NB4 (cell line): ENCODE data around the gene NELL1.

ENCODE experiments used
- DNase-seq: peaks from one replicate; pipeline ENCODE4 v3.0.0; 2010; ENCODE audit warnings: low read depth
- H3K4me3 ChIP-seq: one replicate; pipeline ENCODE4 v1.5.1; 2011; ENCODE audit warnings: mild to moderate bottlenecking, low read depth, low read length, moderate library complexity
- CTCF ChIP-seq: IDR thresholded peaks from one replicate; pipeline ENCODE4 v1.5.1; 2012; ENCODE audit warnings: low read depth, low read length
- MAX ChIP-seq: IDR thresholded peaks from 2 replicates; pipeline ENCODE4 v1.6.1; 2011; ENCODE audit warnings: low read depth, low read length
- MYC ChIP-seq: IDR thresholded peaks from 2 replicates; pipeline ENCODE4 v1.6.1; 2011; ENCODE audit warnings: low read depth, low read length
- POLR2A ChIP-seq: IDR thresholded peaks from 2 replicates; pipeline ENCODE4 v1.6.1; 2011; ENCODE audit warnings: mild to moderate bottlenecking; ENCODE audit not compliant: insufficient read length; ENCODE audit errors: extremely low read depth

NELL1 gene

GRCh38 chr11:20754933-20755332, 85.5 kb downstream of the NELL1 start:
- peak; percentile 26 for TF ChIP-seq CTCF
- no peak for TF ChIP-seq MYC
- DNase-seq, result peak; percentile 48
- H3K4me3 ChIP-seq, result no peak overlapping the region

- TF ChIP-seq POLR2A (no peak), MYC (no peak), MAX (no peak), CTCF (no peak)
- no peak for DNase-seq
- H3K4me3 ChIP-seq, result no peak overlapping the region
Observed at GRCh38 chr11:20759541-20759940, 90.2 kb downstream of the NELL1 start.

GRCh38 chr11:20760811-20761210, 91.4 kb downstream of the NELL1 start:
- DNase-seq, result no peak
- H3K4me3 ChIP-seq, result no peak overlapping the region
- TF ChIP-seq POLR2A (no peak), MAX (no peak), CTCF (no peak), MYC (no peak)

- no peak for TF ChIP-seq MAX
- TF ChIP-seq POLR2A, result no peak
- TF ChIP-seq MYC, result no peak
- no peak for TF ChIP-seq CTCF
- no peak for DNase-seq
Observed at GRCh38 chr11:20762116-20762844, 92.9 kb downstream of the NELL1 start.

GRCh38 chr11:20762980-20763379, 93.6 kb downstream of the NELL1 start:
- no peak for DNase-seq
- TF ChIP-seq CTCF (no peak), POLR2A (no peak), MYC (no peak), MAX (no peak)
- H3K4me3 ChIP-seq, result no peak overlapping the region

More at GRCh38 chr11:20762116-20762844, 92.9 kb downstream of the NELL1 start:
- H3K4me3 ChIP-seq, result no peak overlapping the region

- H3K4me3 ChIP-seq, result no peak overlapping the region
- TF ChIP-seq MYC, result no peak
- no peak for TF ChIP-seq CTCF
- TF ChIP-seq MAX, result no peak
- no peak for TF ChIP-seq POLR2A
- no peak for DNase-seq
Observed at GRCh38 chr11:20770414-20770946, 101.1 kb downstream of the NELL1 start.
